ENCODE measurements around the gene C1QL1. TPM values are rescaled to one million over a fixed set of nuclear protein-coding genes. Genes with fewer than 3 reads are reported as not detected.

C1QL1 gene
- total and polyA plus RNA-seq, 2 donors (not counting 3 experiments of a cell fraction or from before 2014, with no cell fraction given): 0.35 to 0.72 TPM

DNA sequence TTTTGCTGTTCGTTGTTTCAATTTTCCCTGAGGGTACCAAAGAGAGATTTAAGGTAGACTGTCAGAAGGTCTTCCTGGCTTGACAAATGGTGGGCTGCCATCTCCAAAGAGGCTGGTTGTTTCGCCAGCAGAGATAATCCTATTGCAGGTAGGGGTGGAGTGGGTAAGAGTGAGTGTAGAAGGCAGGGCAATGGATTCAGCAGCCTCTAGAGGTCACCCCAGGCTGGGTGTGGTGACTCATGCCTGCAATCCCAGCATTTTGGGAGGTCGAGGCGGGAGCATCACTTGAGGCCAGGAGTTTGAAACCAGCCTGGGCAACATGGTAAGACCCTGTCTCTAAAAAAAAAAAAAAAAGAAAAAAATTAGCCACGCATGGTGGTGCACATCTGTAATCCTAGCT lies 48.7 kb upstream of the C1QL1 start:
- H3K79me2 ChIP-seq (ENCODE audit: control insufficient read depth, insufficient read depth, low read length): no peaks in the 10 kb centered on the region
- no peaks in the 10 kb centered on the region for H3K36me3 ChIP-seq (ENCODE audit: control insufficient read depth in 2 of 2, extremely low read depth in 1 of 2, insufficient read depth in 2 of 2, low read length in 2 of 2)
- POLR2A ChIA-PET: no interaction called here
- dilution Hi-C loops (cut with MboI; ENCODE audit: extremely low pct_ligation_motif_present, low sequenced_read_pairs) (no loop called here), intact Hi-C loops (cut with micrococcal nuclease) (loop anchor here (5.0 kb wide), 1 partner anchor 50 kb away; the partner anchor contains the start of gene C1QL1)
- H3K27ac ChIP-seq (ENCODE audit: insufficient read depth, low read depth, low read length): no peak overlapping the region
- H3K9me1 ChIP-seq (replicated peaks; ENCODE audit: control insufficient read depth, extremely low read depth, insufficient read depth, low read length): no peaks in the 10 kb centered on the region
- FAIRE-seq (no peak), DNase-seq (ENCODE audit: low read depth, low spot score) (no peak)
- CTCF ChIA-PET: interaction anchor here (1.0 to 13.8 kb wide), 2 partner anchors 97 to 138 kb away, joined by 3 to 331 read pairs; partner anchors contain the start of gene GFAP
- H2AFZ ChIP-seq (ENCODE audit: low read depth, low read length): no peak overlapping the region
- no peak overlapping the region for H3K9ac ChIP-seq (replicated peaks; ENCODE audit: extremely low read depth, insufficient read depth, low read length)
- no peak overlapping the region for H3K4me2 ChIP-seq (ENCODE audit: insufficient read depth, low read length)
- TF ChIP-seq POLR2A (IDR thresholded peaks at IDR 0.05; ENCODE audit: low read depth, low read length) (no peak), JUN (IDR thresholded peaks at IDR 0.05; ENCODE audit: borderline replicate concordance, insufficient read depth, insufficient read length, low read depth) (no peak), FOS (IDR thresholded peaks at IDR 0.05; ENCODE audit: borderline replicate concordance, insufficient read depth, low read length) (no peak), MYC (IDR thresholded peaks at IDR 0.05; ENCODE audit: low read depth, low read length) (no peak), EZH2 (IDR thresholded peaks at IDR 0.05; ENCODE audit: borderline replicate concordance, low read depth, low read length, severe bottlenecking) (no peak), GATA2 (IDR thresholded peaks at IDR 0.05; ENCODE audit: insufficient read depth, insufficient read length, low read depth, low read length) (no peak)
- TF ChIP-seq, protein P1, sequence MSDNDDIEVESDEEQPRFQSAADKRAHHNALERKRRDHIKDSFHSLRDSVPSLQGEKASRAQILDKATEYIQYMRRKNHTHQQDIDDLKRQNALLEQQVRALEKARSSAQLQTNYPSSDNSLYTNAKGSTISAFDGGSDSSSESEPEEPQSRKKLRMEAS (IDR thresholded peaks at IDR 0.05; ENCODE audit: insufficient read depth, insufficient read length): no peak
- TF ChIP-seq, protein P2, sequence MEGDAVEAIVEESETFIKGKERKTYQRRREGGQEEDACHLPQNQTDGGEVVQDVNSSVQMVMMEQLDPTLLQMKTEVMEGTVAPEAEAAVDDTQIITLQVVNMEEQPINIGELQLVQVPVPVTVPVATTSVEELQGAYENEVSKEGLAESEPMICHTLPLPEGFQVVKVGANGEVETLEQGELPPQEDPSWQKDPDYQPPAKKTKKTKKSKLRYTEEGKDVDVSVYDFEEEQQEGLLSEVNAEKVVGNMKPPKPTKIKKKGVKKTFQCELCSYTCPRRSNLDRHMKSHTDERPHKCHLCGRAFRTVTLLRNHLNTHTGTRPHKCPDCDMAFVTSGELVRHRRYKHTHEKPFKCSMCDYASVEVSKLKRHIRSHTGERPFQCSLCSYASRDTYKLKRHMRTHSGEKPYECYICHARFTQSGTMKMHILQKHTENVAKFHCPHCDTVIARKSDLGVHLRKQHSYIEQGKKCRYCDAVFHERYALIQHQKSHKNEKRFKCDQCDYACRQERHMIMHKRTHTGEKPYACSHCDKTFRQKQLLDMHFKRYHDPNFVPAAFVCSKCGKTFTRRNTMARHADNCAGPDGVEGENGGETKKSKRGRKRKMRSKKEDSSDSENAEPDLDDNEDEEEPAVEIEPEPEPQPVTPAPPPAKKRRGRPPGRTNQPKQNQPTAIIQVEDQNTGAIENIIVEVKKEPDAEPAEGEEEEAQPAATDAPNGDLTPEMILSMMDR (IDR thresholded peaks at IDR 0.05; ENCODE audit: extremely low read depth in 1 of 2, insufficient read depth in 1 of 2, low read depth in 1 of 2, low read length in 2 of 2): peak in 1 of 2 donors; percentile 32
- no peaks in the 10 kb centered on the region for H4K20me1 ChIP-seq (replicated peaks; ENCODE audit: control insufficient read depth, extremely low read depth, insufficient read depth, low read length)
- peaks cover 17% of the 10 kb centered on the region for H3K4me1 ChIP-seq (ENCODE audit: control insufficient read depth, extremely low read depth, insufficient read depth, low read length)
- BruUV-seq (replicated peaks): no TSS peak
- H3K9me3 ChIP-seq (replicated peaks; ENCODE audit: control insufficient read depth, insufficient read depth, low read length): no peaks in the 10 kb centered on the region
- H3K27me3 ChIP-seq (ENCODE audit: control insufficient read depth in 2 of 2, insufficient read depth in 2 of 2, low read length in 2 of 2): no peaks in the 10 kb centered on the region
- H3K4me3 ChIP-seq (replicated peaks in 1 of 3; ENCODE audit: insufficient read depth in 1 of 3, low read depth in 1 of 3, low read length in 3 of 3): no peak overlapping the region
